Measurements from ENCODE around the gene F2RL2. TPM values are rescaled to one million over a fixed set of nuclear protein-coding genes. Genes with fewer than 3 reads are reported as not detected.

Gene F2RL2
- total and polyA plus RNA-seq, 2 donors (not counting 1 experiment from before 2014, with no cell fraction given), result not detected

GRCh38 chr5:76657091-76657490 lies 33.9 kb upstream of the F2RL2 start:
- Mint-ChIP-seq H3K4me1 (no peaks in the 10 kb centered on the region), H3K27me3 (no peaks in the 10 kb centered on the region), H3K4me3 (no peak overlapping the region), H3K27ac (no peak overlapping the region), H3K9me3 (ENCODE audit: insufficient read depth) (no peaks in the 10 kb centered on the region)
- H3K9ac ChIP-seq (ENCODE audit: low read length), result no peak overlapping the region
- ATAC-seq (ENCODE audit: low read depth) (no peak), DNase-seq (no peak)
- H3K27me3 ChIP-seq (replicated peaks in 1 of 4; ENCODE audit: control extremely low read depth in 1 of 4, control insufficient read depth in 3 of 4, insufficient read depth in 4 of 4, low read length in 3 of 4), result no peaks in the 10 kb centered on the region
- H3K79me2 ChIP-seq (ENCODE audit: control insufficient read depth, insufficient read depth, low read length), result no peaks in the 10 kb centered on the region
- no peak overlapping the region for H3K4me2 ChIP-seq (replicated peaks; ENCODE audit: low read depth, low read length, poor library complexity, severe bottlenecking)
- WGBS (ENCODE audit: insufficient coverage), result 95% methylated on average over 2 of the region's 3 CpGs
- H2AFZ ChIP-seq (ENCODE audit: insufficient read depth, low read depth, low read length, poor library complexity, severe bottlenecking), result no peak overlapping the region
- H4K20me1 ChIP-seq (ENCODE audit: control insufficient read depth, insufficient read depth, low read length, poor library complexity, severe bottlenecking), result no peaks in the 10 kb centered on the region
- ChIA-PET POLR2A (no interaction called here), CTCF (no interaction called here)
- H3K4me1 ChIP-seq (ENCODE audit: control insufficient read depth in 2 of 2, insufficient read depth in 2 of 2, low read length in 2 of 2), result no peaks in the 10 kb centered on the region
- peaks cover 3 to 4% of the 10 kb centered on the region in 2 experiments for H3K36me3 ChIP-seq (replicated peaks in 1 of 2; ENCODE audit: control extremely low read depth in 1 of 2, control insufficient read depth in 1 of 2, extremely low read depth in 1 of 2, insufficient read depth in 2 of 2, low read length in 1 of 2)
- no peak overlapping the region for H3K27ac ChIP-seq (ENCODE audit: low read length in 2 of 2)
- intact Hi-C loops (cut with micrococcal nuclease), result no loop called here
- TF ChIP-seq EZH2 (IDR thresholded peaks at IDR 0.05; ENCODE audit: borderline replicate concordance, insufficient read depth, low read depth, low read length, poor library complexity, severe bottlenecking), result no peak
- TF ChIP-seq, protein P1, sequence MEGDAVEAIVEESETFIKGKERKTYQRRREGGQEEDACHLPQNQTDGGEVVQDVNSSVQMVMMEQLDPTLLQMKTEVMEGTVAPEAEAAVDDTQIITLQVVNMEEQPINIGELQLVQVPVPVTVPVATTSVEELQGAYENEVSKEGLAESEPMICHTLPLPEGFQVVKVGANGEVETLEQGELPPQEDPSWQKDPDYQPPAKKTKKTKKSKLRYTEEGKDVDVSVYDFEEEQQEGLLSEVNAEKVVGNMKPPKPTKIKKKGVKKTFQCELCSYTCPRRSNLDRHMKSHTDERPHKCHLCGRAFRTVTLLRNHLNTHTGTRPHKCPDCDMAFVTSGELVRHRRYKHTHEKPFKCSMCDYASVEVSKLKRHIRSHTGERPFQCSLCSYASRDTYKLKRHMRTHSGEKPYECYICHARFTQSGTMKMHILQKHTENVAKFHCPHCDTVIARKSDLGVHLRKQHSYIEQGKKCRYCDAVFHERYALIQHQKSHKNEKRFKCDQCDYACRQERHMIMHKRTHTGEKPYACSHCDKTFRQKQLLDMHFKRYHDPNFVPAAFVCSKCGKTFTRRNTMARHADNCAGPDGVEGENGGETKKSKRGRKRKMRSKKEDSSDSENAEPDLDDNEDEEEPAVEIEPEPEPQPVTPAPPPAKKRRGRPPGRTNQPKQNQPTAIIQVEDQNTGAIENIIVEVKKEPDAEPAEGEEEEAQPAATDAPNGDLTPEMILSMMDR (IDR thresholded peaks at IDR 0.05), result no peak
- H3K9me3 ChIP-seq (ENCODE audit: control extremely low read depth in 1 of 3, control insufficient read depth in 2 of 3, insufficient read depth in 1 of 3, low read length in 2 of 3), result no peaks in the 10 kb centered on the region
- no peak overlapping the region for H3K4me3 ChIP-seq (ENCODE audit: control extremely low read depth in 1 of 5, extremely low read depth in 1 of 5, insufficient read depth in 1 of 5, low read depth in 2 of 5, low read length in 4 of 5)

DNA sequence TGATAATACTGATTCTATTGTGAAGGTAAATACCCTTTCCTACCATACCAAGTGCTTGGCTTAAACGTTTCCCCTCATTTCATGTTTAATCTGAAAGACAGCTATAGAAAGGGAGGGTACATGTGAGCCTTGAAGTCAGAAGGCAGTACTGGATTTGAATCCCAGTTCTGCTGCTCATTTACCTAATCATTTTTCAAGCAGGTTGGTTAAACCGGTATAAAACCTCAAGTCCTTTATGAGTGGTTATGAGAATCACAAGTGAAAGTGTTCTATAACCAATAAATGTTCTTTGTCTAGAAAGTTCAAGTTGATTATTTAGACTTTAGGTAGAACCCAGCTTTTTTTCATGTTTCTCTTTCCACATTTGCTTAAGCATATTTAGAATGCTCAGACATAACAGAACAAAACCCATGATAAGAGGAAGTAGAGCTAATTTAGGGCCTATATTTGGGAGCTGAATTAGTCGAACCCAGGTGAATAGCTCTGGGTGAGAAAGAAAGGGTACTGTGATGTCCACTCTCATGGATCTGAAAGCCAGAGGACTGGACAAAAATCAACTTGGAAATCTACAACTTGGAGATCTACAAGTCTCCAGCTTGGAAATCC lies 29.7 kb upstream of the F2RL2 start:
- Histone ChIP-seq H3K4me2 (replicated peaks; ENCODE audit: low read depth, low read length, poor library complexity, severe bottlenecking) (no peak overlapping the region), H4K20me1 (ENCODE audit: control insufficient read depth, insufficient read depth, low read length, poor library complexity, severe bottlenecking) (no peaks in the 10 kb centered on the region), H3K4me1 (ENCODE audit: control insufficient read depth in 2 of 2, insufficient read depth in 2 of 2, low read length in 2 of 2) (no peaks in the 10 kb centered on the region), H3K9ac (ENCODE audit: low read length) (no peak overlapping the region), H2AFZ (ENCODE audit: insufficient read depth, low read depth, low read length, poor library complexity, severe bottlenecking) (no peak overlapping the region), H3K79me2 (ENCODE audit: control insufficient read depth, insufficient read depth, low read length) (no peaks in the 10 kb centered on the region), H3K27ac (ENCODE audit: low read length in 2 of 2) (no peak overlapping the region), H3K4me3 (ENCODE audit: control extremely low read depth in 1 of 5, extremely low read depth in 1 of 5, insufficient read depth in 1 of 5, low read depth in 2 of 5, low read length in 4 of 5) (no peak overlapping the region), H3K9me3 (ENCODE audit: control extremely low read depth in 1 of 3, control insufficient read depth in 2 of 3, insufficient read depth in 1 of 3, low read length in 2 of 3) (peaks cover 0 to 16% (median 10%) of the 10 kb centered on the region in 3 donors), H3K27me3 (replicated peaks in 1 of 4; ENCODE audit: control extremely low read depth in 1 of 4, control insufficient read depth in 3 of 4, insufficient read depth in 4 of 4, low read length in 3 of 4) (no peaks in the 10 kb centered on the region), H3K36me3 (replicated peaks in 1 of 2; ENCODE audit: control extremely low read depth in 1 of 2, control insufficient read depth in 1 of 2, extremely low read depth in 1 of 2, insufficient read depth in 2 of 2, low read length in 1 of 2) (peaks cover 0 to 2% of the 10 kb centered on the region in 2 experiments)
- TF ChIP-seq EZH2 (IDR thresholded peaks at IDR 0.05; ENCODE audit: borderline replicate concordance, insufficient read depth, low read depth, low read length, poor library complexity, severe bottlenecking), result no peak
- TF ChIP-seq, protein P1 (IDR thresholded peaks at IDR 0.05), result no peak
- Mint-ChIP-seq H3K4me3 (no peak overlapping the region), H3K27me3 (no peaks in the 10 kb centered on the region), H3K9me3 (ENCODE audit: insufficient read depth) (peaks cover 10% of the 10 kb centered on the region), H3K4me1 (no peaks in the 10 kb centered on the region), H3K27ac (no peak overlapping the region)
- ChIA-PET POLR2A (no interaction called here), CTCF (interaction anchor here (1.0 kb wide), 2 partner anchors 9 to 11 kb away, joined by 3 read pairs; no protein-coding TSS in a partner anchor)
- ATAC-seq (ENCODE audit: low read depth) (no peak), DNase-seq (no peak)
- intact Hi-C loops (cut with micrococcal nuclease), result no loop called here
- 80% methylated on average over 1 of the region's 3 CpGs for WGBS (ENCODE audit: insufficient coverage)

Measured in B cell (primary cell).